B cell (primary cell): ENCODE data around the gene RGS19. TPM values are rescaled to one million over a fixed set of nuclear protein-coding genes. Genes with fewer than 3 reads are reported as not detected.
A peak's percentile ranks its signal among the peaks of the same experiment; 100 is the strongest.

Source experiments
- ATAC-seq: fragments of 200-7000 bp; cut with Tn5 transposase; one replicate; pipeline ENCODE4 v1.10.0; 2021; ENCODE audit warnings: low read depth, mild to moderate bottlenecking, moderate number of reproducible peaks, moderate library complexity
- CTCF ChIA-PET: fragments of 350-600 bp; sonication (Branson Sonifier 250); formaldehyde crosslinking; loops from one replicate; lab custom pipeline; 2021; ENCODE audit warnings: antibody characterized with exemption, inconsistent platforms; lab: Charles Lee
- POLR2A ChIA-PET: fragments of 350-600 bp; sonication (Branson Sonifier 250); formaldehyde crosslinking; loops from one replicate; lab custom pipeline; 2021; ENCODE audit warnings: antibody characterized with exemption; lab: Charles Lee
- DNase-seq: peaks from one replicate; pipeline ENCODE4 v3.0.0; 2013
- H2AFZ ChIP-seq: 2 replicates; pipeline ENCODE4 v1.6.1; 2012; ENCODE audit warnings: mild to moderate bottlenecking, low read depth, low read length; ENCODE audit not compliant: insufficient read depth, poor library complexity, severe bottlenecking
- H3K27ac ChIP-seq, 2 donors: 1 replicate in 1 of 2; 2 replicates in 1 of 2; pipeline ENCODE4 v1.5.1; 2012 to 2013; ENCODE audit warnings: low read length in 2 of 2, mild to moderate bottlenecking in 2 of 2, moderate library complexity in 1 of 2
- H3K27me3 ChIP-seq, 4 experiments: fragments of 200-600 bp in 1 of 4; sonication (generic) in 1 of 4; replicated peaks in 1 of 4; 1 replicate in 2 of 4; 2 replicates in 2 of 4; pipeline versions ENCODE4 v1.6.1 to v1.7.0; 2013 to 2016; ENCODE audit warnings: low read length in 3 of 4, mild to moderate bottlenecking in 2 of 4, mixed read lengths in 1 of 4, moderate library complexity in 1 of 4; ENCODE audit not compliant: insufficient read depth in 4 of 4, control insufficient read depth in 3 of 4; ENCODE audit errors: control extremely low read depth in 1 of 4
- H3K36me3 ChIP-seq, 2 experiments: replicated peaks in 1 of 2; 1 replicate in 1 of 2; 2 replicates in 1 of 2; pipeline versions ENCODE4 v1.6.1 to v1.7.1; 2013; ENCODE audit warnings: low read length in 1 of 2; ENCODE audit not compliant: insufficient read depth in 2 of 2, control insufficient read depth in 1 of 2; ENCODE audit errors: control extremely low read depth in 1 of 2, extremely low read depth in 1 of 2
- H3K4me1 ChIP-seq, 2 donors: fragments of 200-600 bp in 1 of 2; sonication (generic) in 1 of 2; 1 replicate in 1 of 2; 2 replicates in 1 of 2; pipeline versions ENCODE4 v1.5.1 to v1.6.1; 2013 to 2017; ENCODE audit warnings: low read length in 2 of 2; ENCODE audit not compliant: control insufficient read depth in 2 of 2, insufficient read depth in 2 of 2
- H3K4me2 ChIP-seq: replicated peaks from 2 replicates; pipeline ENCODE3; 2012; ENCODE audit warnings: mild to moderate bottlenecking, low read depth, low read length; ENCODE audit not compliant: poor library complexity, severe bottlenecking
- H3K4me3 ChIP-seq, 5 experiments: fragments of 200-600 bp in 1 of 5; sonication (generic) in 1 of 5; 1 replicate in 3 of 5; 2 replicates in 2 of 5; pipeline versions ENCODE4 v1.5.1 to v1.7.0; 2011 to 2016; ENCODE audit warnings: low read length in 4 of 5, mild to moderate bottlenecking in 4 of 5, low read depth in 2 of 5, control low read depth in 1 of 5, moderate library complexity in 1 of 5; ENCODE audit not compliant: insufficient read depth in 1 of 5; ENCODE audit errors: control extremely low read depth in 1 of 5, extremely low read depth in 1 of 5
- H3K79me2 ChIP-seq: fragments of 200-600 bp; sonication (generic); one replicate; pipeline ENCODE4 v1.6.0; 2016; ENCODE audit warnings: low read length; ENCODE audit not compliant: control insufficient read depth, insufficient read depth
- H3K9ac ChIP-seq: fragments of 200-600 bp; sonication (generic); 2 replicates; pipeline ENCODE4 v1.6.1; 2017; ENCODE audit warnings: mild to moderate bottlenecking, low read length, moderate library complexity
- H3K9me3 ChIP-seq, 3 donors: one replicate each; pipeline versions ENCODE4 v1.6.1 to v1.7.1; 2013; ENCODE audit warnings: low read length in 2 of 3; ENCODE audit not compliant: control insufficient read depth in 2 of 3, insufficient read depth in 1 of 3; ENCODE audit errors: control extremely low read depth in 1 of 3
- H4K20me1 ChIP-seq: 2 replicates; pipeline ENCODE4 v1.6.0; 2012; ENCODE audit warnings: mild to moderate bottlenecking, low read length; ENCODE audit not compliant: insufficient read depth, control insufficient read depth, poor library complexity, severe bottlenecking
- H3K27ac Mint-ChIP-seq: one replicate; pipeline ENCODE4 v1.8.0; 2021; ENCODE audit warnings: mixed read lengths
- H3K27me3 Mint-ChIP-seq: one replicate; pipeline ENCODE4 v1.8.0; 2021; ENCODE audit warnings: mixed read lengths
- H3K4me1 Mint-ChIP-seq: one replicate; pipeline ENCODE4 v1.8.0; 2021; ENCODE audit warnings: mixed read lengths
- H3K4me3 Mint-ChIP-seq: one replicate; pipeline ENCODE4 v1.8.0; 2021; ENCODE audit warnings: mixed read lengths
- H3K9me3 Mint-ChIP-seq: one replicate; pipeline ENCODE4 v1.8.0; 2022; ENCODE audit warnings: mixed read lengths; ENCODE audit not compliant: insufficient read depth
- CTCF ChIP-seq: fragments of 200-600 bp; IDR thresholded peaks from one replicate; pipeline ENCODE4 v1.8.0; 2022; ENCODE audit warnings: antibody characterized with exemption, mild to moderate bottlenecking
- EZH2 ChIP-seq: IDR thresholded peaks from 2 replicates; pipeline ENCODE4 v1.6.1; 2012; ENCODE audit warnings: borderline replicate concordance, low read depth, mild to moderate bottlenecking, moderate library complexity, low read length; ENCODE audit not compliant: insufficient read depth, poor library complexity, severe bottlenecking
- WGBS: methylation state at CpG from one replicate; pipeline ENCODE4 v1.1.5; 2013; ENCODE audit warnings: missing lambda C conversion rate; ENCODE audit not compliant: insufficient coverage; 5-methylcytosine and 5-hydroxymethylcytosine counted together
- intact Hi-C: fragments of 100-400 bp; cut with micrococcal nuclease; formaldehyde crosslinking; loops from one replicate; pipeline ENCODE4 v1.10.0; 2022
- polyA plus RNA-seq: library from polyadenylated mRNA; depleted of rRNA; stranded (reverse); fragments of >200 nt; gene quantifications from 2 replicates; pipeline ENCODE4 v1.2.3, GENCODE V29; 2012
- total RNA-seq, 2 donors: library from RNA; stranded (reverse); fragments of 120-200 nt in 1 of 2; gene quantifications; 1 replicate in 1 of 2; 2 replicates in 1 of 2; pipeline versions ENCODE4 v1.2.3 to v1.2.4, GENCODE V29; 2013 to 2022

The RGS19 gene
- total and polyA plus RNA-seq, 2 donors (not counting 1 experiment from before 2014, with no cell fraction given) = 69.4 to 203 TPM

GRCh38 chr20:64057628-64058498, 21.5 kb downstream of the RGS19 start:
- WGBS = 39% methylated on average over 30 of the region's 33 CpGs
- Histone ChIP-seq H3K9me3 (peaks cover 0 to 8% (median 0%) of the 10 kb centered on the region in 3 donors), H3K36me3 (no peaks in the 10 kb centered on the region), H3K4me2 (peak overlapping the region; percentile 36), H3K27ac (no peak overlapping the region), H3K4me3 (no peak overlapping the region), H3K27me3 (peaks cover 0 to 34% (median 11%) of the 10 kb centered on the region in 4 experiments), H3K79me2 (no peaks in the 10 kb centered on the region), H2AFZ (peak overlapping the region; percentile 27), H3K9ac (no peak overlapping the region), H3K4me1 (peaks cover 16 to 27% of the 10 kb centered on the region in 2 donors), H4K20me1 (no peaks in the 10 kb centered on the region)
- H3K9me3 Mint-ChIP-seq = no peaks in the 10 kb centered on the region
- peak; percentile 75 for ATAC-seq
- peaks cover 20% of the 10 kb centered on the region for H3K27me3 Mint-ChIP-seq
- peak; percentile 80 for DNase-seq
- peak overlapping the region; percentile 39 for H3K4me3 Mint-ChIP-seq
- intact Hi-C loops = loop anchor here (1.0 kb wide), 1 partner anchor 20 kb away; no protein-coding TSS in a partner anchor
- TF ChIP-seq EZH2 = no peak
- peak; percentile 83 for TF ChIP-seq CTCF
- H3K4me1 Mint-ChIP-seq = peaks cover 16% of the 10 kb centered on the region
- ChIA-PET POLR2A (no interaction called here), CTCF (interaction anchor here (0.6 to 3.2 kb wide), 16 partner anchors 8 to 561 kb away, joined by 3 to 22 read pairs (median 4); partner anchors contain the start of genes LKAAEAR1, PRPF6, SAMD10 and UCKL1)
- H3K27ac Mint-ChIP-seq = peak overlapping the region; percentile 56
